GM18907 (cell line): Measurements from ENCODE around the gene FAM193A.
"Not testable (repeated sequence)": the region's sequence is repeated elsewhere in the genome, so short reads cannot be mapped to it uniquely, and the experiment has no call there.

ENCODE experiments used
- ATAC-seq: cut with Tn5 transposase; IDR thresholded peaks from one replicate; pipeline ENCODE4 v1.9.1; 2021; ENCODE audit warnings: mild to moderate bottlenecking, moderate library complexity; ENCODE audit not compliant: unreplicated experiment

The FAM193A gene

DNA sequence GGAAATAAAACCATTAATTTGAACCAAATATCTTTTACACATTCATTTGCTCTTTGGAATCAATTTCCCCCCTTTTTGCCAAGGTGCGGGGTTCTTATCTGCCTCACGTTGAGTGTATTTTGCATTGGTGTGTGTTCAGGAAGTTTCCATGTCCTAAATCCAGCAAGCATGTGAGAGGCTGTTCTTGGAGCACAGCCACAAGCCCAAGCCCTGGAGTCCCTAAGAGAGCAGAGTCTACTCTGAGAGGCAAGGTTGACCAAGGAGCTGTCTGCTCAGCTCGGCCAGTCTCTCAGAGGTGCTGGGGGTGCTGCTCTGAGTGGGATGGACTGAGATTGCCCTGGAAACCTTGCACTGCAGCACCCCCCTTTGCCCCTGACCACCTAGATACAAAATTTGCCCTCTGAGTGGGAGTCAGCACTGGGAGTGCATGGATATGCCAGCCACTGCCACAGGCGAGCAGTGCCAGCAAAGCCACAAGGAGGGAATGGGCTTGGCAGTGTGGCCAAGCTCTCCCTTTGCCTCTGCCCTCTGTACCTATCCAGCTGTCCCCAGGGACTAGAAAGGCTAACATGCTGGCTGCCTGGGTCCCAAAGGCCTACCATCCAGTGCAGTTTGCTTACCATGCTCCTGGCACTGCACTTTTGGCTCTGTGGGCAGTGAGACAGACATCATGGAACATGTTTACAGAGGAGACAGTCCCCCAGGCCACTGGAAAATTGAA is 20.5 kb upstream of the FAM193A start:
- ATAC-seq = no peak

DNA sequence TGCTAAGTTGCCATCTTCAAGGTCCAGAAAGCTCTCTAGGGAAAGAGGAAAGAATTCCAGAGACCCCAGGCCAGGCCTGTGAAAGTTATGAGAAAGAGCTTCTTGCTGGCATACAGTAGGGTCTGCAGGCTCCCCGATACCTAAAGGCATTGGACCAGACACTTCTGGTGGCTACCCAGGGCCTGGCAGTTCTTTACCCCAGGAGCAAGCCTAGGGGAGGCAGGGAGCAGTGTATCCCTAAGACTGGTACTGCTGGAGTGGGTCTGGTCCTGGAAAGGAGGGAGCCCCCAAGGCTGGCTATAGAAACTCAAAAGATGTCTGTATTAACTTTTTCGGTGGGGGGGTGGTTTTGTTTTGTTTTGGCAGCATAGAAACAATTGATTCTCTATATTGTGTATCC is 19.8 kb upstream of the FAM193A start:
- ATAC-seq = no peak

DNA sequence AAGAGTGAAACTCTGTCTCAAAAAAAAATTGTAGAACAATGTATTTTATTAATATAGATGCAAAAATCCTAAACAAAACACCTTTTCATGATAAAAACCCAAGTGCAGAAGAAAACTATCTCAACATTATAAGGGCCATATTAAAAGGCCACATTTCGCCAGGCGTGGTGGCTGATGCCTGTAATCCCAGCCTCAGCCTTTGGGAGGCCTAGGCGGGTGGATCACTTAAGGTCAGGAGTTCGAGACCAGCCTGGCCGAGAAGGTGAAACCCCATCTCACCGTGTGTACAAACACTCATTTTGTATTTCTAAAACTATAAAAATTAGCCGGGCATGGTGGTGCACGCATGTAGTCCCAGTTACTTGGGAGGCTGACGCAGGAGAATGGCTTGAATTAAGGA is 9.9 kb upstream of the FAM193A start:
- no peak for ATAC-seq

DNA sequence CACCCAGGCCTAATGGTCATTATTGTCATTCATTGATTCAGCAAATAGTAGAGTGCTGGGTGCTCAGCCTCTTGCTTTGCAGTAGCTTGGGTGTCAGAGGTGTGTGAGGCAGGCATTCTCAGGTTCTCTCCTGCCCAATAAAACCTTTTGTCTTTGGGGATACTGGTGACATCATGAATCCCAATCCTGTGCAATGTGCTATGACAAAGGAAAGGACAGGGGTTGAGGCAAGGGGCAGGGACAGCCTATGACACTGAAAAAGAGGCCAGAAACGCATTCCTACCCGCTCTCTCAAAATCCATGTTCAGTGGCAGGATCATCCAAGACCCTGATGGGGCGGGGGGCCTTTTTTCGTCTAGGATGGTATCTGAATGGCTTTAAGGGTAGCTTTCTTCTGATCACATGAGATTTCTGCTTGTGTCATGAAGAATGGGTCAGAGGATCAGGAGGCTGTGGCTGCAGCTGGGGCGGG is 1.5 kb upstream of the FAM193A start:
- ATAC-seq = no peak

DNA sequence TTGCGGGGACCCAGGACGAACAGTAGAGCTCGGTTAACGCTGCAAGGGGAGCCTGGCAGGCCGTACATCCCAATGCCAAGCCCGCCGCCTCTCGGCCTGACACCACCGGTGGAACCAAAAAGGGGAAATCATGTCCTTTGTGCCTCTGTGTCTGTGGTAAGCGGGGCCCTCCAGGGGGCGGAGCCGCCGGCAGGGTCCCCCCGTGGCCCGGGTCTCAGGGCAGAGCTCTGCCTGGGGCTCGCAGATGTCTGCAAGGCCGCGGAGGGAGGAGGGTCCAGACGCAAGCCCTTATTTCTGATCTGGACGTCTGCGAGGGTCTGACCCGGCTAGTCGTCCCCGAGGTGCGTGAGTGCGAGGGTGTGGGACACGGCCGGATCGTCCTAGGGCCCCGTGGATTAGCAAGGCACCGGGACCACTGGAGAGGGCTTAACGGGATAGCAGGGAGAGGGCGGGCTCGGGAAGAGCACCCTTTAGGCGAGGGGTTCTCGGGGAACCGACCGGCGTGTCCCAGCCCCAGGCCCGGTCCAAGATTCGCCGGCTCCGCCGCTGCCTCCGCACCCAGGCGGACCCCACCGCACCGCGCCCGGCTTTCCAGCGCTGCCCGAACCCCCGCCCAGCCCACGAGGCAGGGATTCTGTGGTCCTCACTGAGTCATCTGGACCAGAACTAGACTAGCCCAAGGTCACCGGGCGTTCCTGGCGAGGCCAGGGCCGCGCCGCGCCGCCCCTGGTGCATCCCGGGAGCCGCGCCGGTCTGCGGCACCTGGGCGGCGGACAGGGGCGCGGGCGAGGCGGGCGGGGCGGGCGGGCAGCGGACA is 863 bp upstream of the FAM193A start:
- peak; percentile 33 for ATAC-seq

DNA sequence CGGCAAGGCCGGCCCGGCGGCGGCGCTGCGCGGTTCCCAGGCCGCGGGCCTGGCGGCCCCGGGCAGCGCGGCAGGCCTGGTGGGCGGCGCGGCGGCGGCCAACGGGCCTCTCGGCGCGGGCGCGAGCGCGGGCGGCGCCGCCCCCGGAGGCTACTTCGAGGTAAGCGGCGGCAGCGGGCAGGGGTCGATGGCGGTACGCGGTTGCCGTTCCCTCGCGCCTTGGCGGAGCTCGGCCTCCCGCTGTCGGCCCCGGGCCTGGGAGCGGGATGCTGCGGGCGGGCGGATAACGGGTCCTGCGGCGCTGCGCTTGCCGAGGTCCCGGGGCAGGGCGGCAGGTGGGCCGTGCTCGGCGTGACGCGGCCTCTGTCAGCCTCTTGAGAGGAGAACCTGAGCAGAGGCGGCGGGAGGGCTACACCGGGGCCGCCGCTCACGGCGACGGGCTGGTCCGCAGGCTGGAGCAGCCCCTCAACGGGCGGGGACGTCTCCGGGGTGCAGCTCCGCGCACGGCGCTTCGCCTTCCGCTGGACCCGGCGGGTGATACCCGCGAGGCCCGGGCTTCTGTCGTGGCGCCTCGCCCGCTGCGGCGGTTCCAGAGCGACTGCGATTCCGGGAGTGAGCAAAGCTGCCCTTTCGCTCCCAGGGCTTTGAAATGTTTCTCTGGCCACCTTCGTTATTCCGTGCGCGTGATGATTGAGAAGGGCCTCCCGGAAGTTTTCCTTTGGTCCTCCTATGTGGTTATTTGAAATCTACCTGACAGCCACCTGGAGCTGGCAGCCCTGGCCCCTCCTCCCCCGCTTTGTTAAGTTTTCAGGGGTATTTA is 774 bp downstream of the FAM193A start:
- ATAC-seq = peak; percentile 22

DNA sequence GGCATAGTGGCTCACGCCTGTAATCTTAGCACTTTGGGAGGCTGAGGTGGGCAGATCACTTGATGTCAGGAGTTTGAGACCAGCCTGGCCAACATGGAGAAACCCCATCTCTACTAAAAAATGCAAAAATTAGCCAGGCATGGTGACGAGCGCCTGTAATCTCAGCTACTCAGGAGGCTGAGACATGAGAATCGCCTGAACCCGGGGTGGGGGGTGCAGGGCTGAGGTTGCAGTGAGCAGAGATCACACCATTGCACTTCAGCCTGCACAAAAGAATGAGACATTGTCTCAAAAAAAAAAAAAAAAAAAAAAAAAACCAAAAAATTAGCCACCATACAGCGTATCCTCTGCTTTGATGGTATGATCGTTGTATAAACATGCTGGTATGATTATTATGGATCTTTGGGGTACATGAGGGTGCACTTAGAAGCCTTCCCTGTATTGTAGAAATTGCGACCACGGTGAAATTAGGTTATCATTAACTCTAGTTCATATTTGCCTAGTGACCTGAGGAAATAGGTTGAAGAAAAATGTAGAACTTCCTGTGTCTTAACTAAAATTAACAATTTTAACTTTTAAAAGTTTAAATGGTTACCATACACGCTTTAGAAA is 7.2 kb downstream of the FAM193A start:
- not testable (repeated sequence) for ATAC-seq

DNA sequence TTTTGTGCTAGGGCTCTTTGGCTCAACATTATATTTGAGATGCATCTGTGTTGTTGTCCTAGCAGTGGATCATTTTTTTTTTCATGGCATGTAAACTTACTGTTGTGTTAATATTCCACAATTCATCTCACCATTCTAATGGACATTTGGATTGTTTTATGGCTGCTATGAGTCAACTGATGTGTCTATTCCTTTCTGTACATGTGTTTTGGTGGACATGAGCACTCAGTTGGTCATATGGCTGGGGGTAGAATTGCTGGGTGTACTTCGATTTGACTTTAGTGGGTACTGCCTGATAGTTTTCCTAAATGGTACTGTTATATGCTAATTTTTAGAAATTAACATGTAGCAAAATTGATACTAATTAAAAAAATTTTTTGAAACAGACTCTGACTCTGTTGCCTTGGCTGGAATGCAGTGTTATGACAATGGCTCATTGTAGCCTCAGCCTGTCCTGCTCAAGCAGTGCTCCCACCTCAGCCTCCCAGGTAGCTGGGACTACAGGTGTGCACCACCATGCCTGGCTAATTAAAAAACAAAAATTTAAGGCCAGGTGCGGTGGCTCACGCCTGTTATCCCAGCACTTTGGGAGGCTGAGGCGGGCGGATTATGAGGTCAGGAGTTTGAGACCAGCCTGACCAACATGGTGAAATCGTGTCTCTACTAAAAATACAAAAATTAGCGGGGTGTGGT is 9.0 kb downstream of the FAM193A start:
- ATAC-seq = no peak

DNA sequence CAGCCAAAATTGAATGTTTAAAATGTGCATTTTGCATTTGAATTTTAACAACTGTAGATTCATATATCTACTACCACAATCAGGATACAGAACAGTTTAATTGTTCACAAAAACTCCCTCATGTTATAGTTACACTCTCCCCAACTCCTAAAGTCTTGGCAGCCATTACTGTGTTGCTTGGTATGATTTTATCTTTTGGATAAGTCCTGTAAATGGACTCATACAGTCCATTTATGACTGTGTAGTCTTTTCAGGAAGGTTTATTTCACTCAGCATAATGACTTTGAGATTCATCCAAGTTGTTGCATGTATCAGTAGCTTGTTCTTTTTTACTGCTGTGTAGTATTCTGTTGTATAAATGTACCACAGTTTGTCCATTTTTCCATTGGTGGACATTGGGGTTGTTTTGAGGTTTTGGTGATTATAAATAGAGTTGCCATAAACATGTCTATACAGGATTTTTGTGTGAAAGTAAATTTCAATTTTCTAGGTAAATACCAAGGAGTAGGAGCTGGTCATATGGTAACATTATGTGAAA is 9.9 kb downstream of the FAM193A start:
- ATAC-seq = no peak

DNA sequence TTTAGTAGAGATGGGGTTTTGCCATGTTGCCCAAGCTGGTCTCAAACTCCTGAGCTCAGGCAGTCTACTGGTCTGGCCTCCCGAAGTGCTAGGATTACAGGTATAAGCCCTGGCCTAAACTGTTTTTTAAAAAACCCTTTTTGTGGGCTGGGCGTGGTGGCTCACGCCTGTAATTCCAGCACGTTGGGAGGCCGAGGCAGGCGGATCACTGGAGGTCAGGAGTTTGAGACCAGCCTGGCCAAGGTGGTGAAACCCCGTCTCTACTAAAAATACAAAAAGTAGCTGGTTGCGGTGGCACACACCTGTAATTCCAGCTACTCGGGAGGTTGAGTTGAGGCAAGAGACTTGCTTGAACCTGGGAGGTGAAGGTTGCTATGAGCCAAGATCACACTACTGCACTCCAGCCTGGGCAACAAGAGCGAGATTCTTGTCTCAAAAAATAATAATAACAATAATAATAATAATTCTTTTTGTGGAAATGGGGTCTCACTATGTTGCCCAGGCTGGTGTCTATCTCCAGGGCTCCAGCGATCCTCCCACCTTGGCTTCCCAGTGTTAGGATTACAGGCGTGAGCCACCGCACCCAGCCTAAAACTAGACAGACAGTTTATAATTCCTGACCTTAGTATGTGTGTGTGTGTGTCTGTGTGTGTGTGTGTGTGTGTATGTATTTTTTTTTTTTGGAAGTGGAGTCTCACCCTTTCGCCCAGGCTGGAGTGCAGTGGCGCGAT is 10.7 kb downstream of the FAM193A start:
- ATAC-seq = not testable (repeated sequence)

DNA sequence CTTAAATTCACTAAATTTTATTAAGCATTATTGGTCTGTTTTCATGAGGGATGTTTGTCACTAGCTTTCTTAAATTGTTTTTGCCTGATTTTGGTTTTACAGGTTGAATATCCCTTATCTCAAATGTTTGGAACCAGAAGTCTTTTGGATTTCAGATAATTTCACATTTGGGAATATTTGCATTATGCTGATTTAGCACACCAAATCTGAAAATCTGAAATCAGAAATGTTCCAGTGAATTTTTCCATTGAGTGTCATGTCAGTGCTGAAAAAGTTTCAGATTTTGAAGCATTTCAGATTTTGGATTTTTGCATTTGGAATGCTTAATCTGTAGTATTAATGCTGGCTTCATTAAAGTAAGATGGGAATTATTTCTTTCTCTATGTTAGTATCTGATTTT is 14.7 kb downstream of the FAM193A start:
- ATAC-seq = no peak

DNA sequence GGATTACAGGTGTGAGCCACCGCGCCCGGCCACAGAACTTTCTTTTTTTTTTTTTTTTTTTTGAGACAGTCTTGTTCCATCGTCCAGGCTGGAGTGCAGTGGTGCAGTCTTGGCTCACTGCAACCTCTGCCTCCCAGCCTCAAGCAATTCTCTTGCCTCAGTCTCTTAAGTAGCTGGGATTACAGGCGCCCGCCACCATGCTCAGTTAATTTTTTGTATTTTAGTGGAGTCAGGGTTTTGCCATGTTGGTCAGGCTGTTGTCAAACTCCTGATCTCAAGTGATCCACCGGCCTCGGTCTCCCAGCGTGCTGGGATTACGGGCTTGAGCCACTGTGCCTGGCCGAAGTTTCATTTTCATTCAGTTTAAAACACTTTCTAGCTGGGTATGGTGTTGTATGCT is 16.4 kb downstream of the FAM193A start:
- ATAC-seq = no peak

DNA sequence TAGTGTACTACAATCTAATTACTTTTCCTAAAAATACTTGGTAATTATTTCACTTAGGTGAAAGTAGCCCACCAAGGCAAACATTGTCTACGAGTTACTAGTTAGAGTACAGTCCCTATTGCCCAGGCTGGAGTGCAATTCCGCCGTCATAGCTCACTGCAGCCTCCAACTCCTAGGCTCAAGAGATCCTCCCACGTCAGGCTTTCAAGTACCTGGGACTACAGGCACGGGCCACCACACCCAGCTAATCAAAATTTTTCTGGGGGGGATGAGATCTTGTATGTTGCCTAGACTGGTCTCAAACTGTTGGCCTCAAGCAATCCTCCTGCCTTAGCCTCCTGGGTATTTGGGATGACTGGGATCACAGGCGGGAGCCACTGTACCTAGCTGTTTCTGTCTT is 21.9 kb downstream of the FAM193A start:
- no peak for ATAC-seq

DNA sequence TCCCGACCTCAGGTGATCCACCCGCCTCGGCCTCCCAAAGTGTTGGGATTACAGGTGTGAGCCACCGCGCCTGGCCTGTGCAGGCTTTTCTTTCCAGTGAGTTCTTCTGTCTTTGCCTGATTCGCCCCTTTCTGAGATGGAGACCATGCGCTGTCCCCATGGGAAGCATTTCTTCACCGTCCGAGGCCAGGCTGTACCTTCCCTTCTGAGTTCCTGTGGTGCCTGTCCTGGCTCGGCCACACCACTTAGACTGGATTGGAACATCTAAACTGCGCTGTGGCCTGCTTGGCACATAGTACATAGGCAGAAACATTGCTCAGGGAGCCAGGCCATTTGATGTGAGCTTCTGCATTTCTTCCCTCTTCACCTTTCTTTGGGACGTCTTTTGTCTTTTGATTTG is 23.7 kb downstream of the FAM193A start:
- ATAC-seq = no peak

DNA sequence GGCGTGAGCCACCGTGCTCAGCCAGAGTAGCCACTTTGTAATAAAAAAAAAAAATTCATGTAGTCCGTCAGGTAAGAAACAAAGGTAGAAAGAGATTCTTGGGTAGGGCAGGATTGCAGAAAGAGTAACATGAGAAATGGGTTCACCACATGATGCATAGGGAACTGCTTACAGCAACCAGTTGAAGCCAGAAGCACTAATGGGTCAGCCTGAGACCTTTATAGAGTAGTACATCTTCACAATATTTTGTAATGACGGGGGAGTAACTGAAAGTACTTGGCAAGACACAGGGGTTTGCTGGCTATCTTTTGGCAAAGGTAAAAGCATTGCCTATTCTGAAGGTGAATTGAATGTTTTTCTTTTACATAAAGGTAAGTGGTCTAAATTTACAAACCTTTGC is 29.1 kb downstream of the FAM193A start:
- no peak for ATAC-seq

DNA sequence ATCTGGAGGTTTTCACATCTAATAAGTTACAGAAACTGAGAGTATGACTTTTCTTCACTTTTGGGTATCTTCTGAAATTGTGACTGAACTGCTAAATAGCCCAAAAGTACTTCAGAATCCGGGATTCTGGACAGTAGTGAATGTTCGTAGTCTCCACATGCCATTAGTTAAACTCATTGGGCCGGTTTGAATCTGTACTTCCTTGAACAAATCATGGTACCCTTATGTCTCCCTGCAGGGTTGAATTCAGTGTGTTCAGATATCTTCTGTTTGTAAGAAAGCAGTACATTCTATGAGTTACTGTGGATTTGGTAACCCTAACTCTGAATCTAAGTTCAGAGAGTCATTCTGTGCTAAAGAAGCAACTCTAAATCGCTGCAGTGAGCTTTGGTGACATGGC is 33.6 kb downstream of the FAM193A start:
- no peak for ATAC-seq

DNA sequence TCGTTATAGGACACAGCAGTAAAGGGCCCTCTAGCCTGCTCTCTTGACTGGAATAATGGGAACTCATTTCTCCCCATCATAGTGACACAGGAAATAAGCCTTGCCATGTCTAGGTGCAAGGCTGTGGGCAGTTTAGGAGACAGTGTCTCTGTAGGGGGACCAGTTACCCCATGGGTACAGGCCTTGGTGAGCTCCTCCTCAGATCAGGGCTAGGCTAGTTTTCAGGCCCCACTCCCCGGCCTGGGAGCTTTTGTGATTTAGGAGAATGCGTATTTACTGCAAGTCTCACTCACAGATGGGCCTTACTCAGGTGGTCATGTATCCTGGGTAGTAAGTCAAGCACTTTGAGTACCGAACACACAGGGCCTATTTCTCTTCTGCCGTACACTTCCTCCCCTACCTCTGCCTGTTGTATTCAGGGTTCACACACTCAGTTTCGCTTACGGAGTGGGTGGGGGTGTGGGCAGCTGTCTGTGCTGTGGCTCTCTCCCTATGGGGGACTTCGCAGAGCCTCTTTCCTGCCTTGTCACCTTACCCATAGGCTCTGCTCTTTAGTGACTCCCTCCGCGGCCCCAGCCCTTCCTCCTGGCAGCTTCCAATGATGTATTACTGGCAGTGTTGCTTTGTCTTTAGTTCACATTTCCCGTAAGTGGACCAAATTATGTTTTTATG is 34.2 kb downstream of the FAM193A start:
- peak; percentile 77 for ATAC-seq

DNA sequence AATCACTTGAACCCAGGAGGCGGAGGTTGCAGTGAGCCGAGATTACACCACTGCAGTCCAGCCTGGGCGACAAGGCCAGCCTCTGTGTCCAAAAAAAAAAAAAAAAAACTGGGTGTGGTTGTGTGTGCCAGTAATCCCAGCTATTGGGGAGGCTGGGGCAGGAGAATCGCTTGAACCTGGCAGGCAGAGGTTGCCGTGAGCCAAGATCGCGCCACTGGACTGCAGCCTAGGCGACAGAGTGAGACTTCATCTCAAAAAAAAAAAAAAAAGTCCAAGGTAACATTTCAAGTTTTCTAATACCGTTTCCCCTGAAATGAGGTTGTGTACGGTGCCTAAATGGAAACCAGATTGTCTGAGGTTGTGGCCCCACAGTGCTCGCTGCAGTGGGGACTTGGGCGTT is 35.6 kb downstream of the FAM193A start:
- ATAC-seq = no peak

DNA sequence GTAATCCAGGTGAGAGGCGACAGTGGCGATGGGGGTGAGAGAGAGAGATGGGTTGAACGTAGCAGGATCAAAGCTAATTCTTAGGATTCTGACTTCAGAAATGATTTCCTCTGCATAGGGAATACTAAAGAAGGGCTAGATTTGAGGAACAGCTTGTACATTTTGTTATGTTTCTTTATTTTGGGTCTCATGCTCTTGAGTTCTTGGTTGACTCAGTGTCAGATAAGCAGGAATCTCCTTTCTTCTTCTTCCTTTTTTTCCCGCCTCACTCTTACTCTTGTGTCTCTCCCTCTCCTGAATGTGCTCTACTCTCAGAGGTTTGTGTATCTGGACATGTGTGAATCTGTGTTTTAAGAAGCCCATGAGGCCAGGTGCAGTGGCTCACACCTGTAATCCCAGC is 36.4 kb downstream of the FAM193A start:
- no peak for ATAC-seq
